CD4-positive, alpha-beta T cell treated with Interleukin-10 for 1 hour (primary cell): ENCODE measurements around the gene STAT5A.
"Not testable (repeated sequence)": the region's sequence is repeated elsewhere in the genome, so short reads cannot be mapped to it uniquely, and the experiment has no call there.

Experiments
- DNase-seq: peaks from one replicate; pipeline ENCODE4 v3.0.0-alpha.2; 2020

STAT5A gene

GRCh38 chr17:42286411-42287221, 1.7 kb upstream of the STAT5A start:
- DNase-seq = no peak

DNA sequence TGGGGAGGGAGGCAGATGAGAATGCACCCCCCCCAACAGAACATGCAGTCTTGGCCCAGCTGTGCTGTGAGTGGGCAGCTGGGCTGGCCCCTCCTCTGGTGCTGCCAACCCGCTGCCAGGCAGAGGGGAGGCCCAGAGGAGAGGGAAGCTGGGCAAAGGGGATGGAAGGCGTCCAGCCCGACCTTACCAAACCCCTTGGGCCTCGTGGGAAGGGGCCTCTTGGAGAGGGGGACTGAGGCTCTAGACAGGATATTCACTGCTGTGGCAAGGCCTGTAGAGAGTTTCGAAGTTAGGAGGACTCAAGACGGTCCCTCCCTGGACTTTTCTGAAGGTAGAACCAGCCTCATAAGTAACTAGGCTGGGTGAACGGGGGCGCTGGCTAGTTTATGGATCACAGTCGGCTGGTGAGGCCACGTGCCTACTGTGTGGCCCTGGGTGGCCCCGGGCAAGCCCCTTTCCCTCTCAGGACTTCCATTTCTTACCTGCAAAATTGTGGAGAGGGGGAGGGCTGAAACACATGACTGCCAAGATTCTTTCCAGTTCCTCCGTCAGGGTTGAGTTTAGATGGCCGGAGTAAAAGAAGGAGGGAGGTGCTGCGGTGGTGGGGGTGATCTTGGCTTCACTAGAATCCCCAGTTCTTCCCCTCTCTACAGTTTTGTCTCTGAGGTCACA, 857 bp upstream of the STAT5A start:
- DNase-seq = peak; percentile 57

- peak; percentile 76 for DNase-seq
Measured at GRCh38 chr17:42288803-42289610, 709 bp downstream of the STAT5A start.

- peak; percentile 44 for DNase-seq
Measured at GRCh38 chr17:42289611-42290181, 1.4 kb downstream of the STAT5A start.

- DNase-seq = no peak
Measured at GRCh38 chr17:42290577-42290976, 2.3 kb downstream of the STAT5A start.

- DNase-seq = no peak
Measured at GRCh38 chr17:42291129-42291528, 2.8 kb downstream of the STAT5A start.

DNA sequence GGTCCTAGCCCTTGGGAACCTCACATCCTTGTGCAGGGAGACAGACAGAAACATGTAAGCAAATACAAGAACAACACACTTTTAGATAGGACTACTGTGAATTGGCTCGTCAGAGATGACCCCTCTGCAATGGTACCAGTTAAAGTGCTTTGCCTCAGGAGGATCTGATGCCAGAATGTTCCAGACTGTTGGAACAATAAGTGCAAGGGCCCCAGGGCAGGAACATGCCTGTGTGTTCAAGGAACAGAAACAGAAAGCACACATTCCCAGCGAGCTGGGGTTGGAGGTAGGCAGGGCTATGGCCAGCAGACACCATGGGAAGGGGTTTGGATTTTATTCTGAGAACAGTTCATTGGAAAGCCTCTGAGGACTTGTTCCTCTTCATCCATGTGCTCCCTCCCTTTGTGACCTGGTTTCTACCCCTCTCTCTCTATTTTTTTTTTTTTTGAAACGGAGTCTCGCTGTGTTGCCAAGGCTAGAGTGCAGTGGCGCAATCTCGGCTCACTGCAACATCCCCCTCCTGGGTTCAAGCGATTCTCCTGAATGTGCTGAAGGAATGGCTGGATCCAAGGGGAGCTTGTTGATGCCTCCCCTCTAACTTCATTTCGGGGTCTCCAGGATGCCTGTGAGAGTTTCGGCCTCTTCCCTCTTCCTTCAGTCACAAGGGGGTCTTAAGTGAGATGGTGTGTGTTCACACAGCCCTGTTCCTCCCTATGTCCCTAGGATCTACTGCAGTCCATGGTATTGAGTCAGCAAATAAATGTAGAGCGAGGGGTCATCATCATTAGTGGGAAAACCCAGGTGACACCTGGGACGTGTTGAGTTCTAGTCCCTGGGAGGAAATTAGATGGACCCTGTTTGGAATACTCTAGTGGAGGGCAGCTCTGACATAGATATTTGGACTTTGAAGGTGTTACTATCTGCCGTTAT, 6.4 kb downstream of the STAT5A start:
- DNase-seq = no peak

DNA sequence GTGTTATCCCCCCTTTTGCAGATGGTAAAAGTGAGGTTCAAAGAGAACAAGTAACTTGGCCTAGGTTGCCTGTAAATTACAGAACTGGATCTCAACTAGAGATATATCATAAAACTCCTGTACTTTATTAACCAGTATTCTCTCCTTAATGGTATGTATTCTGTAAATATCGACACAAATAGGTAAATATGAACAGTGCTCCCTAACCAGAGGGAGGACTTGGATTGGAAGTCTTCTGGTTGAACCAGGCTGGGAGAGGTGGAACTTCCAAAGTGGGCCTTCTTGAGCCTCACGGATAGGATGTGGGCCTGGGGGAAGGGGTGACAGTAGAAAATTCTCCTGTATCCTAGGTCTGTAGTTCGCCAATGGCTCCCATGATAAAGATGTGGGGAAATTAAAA, 7.7 kb downstream of the STAT5A start:
- no peak for DNase-seq

GRCh38 chr17:42297775-42298174, 9.5 kb downstream of the STAT5A start:
- DNase-seq = not testable (repeated sequence)

GRCh38 chr17:42299361-42299760, 11.1 kb downstream of the STAT5A start:
- DNase-seq = not testable (repeated sequence)

DNA sequence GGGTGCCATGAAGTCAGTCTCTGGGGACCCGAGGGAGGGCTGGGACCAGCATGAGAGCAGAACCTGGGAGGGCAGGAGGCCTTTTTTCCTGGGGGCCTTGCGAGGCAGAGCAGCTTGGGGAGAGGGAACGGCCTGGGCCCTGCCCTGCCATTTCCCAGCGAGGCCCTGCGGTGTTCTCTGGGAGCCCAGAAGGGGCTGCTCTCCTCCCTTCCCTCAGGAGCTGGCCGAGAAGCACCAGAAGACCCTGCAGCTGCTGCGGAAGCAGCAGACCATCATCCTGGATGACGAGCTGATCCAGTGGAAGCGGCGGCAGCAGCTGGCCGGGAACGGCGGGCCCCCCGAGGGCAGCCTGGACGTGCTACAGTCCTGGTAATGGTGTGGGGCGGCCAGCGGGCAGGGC, 11.6 kb downstream of the STAT5A start:
- DNase-seq = not testable (repeated sequence)

- no peak for DNase-seq
Measured at GRCh38 chr17:42301022-42301421, 12.7 kb downstream of the STAT5A start.

- DNase-seq = no peak
Measured at GRCh38 chr17:42303694-42304093, 15.4 kb downstream of the STAT5A start.

DNA sequence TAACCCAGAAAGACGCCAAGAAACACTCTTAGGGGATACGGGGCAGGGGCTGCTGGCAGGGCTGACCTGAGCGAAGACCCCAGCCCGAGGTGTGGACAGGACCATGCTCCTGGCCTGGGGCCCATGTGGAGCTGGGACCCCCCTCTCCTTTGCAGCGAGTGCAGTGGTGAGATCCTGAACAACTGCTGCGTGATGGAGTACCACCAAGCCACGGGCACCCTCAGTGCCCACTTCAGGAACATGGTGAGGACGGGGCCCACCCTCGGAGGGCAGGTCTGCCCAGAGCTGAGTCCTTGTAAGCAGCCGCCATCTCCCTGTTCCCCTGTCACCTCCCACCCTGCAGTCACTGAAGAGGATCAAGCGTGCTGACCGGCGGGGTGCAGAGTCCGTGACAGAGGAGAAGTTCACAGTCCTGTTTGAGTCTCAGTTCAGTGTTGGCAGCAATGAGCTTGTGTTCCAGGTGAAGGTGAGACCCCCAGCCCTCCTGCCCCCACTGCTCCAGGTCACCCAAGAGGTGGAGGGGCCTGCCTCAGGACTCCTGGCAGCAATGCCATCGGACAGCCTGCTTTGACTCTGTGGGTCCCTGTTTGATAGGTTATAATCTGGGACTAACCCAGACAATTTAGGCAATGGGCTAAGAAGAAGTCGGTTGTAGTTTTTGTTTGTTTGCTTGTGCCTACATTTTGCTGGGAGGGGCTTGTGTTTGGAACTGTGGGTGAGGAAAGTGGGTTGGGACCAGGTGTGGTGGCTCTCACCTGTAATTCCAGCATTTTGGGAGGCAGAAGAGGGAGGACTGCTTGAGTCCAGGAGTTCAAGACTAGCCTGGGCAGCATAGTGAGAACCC, 16.1 kb downstream of the STAT5A start:
- no peak for DNase-seq

DNA sequence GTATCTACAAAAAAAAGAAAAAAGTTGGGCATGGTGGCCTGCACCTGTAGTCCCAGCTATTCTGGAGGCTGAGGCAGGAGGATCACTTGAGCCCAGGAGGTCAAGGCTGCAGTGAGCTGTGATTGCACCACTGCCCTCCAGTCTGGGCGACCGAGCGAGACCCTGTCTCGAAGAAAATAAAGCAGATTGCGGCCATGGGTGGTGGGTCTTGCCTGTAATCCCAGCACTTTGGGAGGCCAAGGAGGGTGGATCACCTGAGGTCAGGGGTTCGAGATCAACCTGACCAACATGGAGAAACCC, 16.7 kb downstream of the STAT5A start:
- DNase-seq = not testable (repeated sequence)

- no peak for DNase-seq
Measured at GRCh38 chr17:42305543-42306384, 17.5 kb downstream of the STAT5A start.

- no peak for DNase-seq
Measured at GRCh38 chr17:42306385-42306667, 18.0 kb downstream of the STAT5A start.

DNA sequence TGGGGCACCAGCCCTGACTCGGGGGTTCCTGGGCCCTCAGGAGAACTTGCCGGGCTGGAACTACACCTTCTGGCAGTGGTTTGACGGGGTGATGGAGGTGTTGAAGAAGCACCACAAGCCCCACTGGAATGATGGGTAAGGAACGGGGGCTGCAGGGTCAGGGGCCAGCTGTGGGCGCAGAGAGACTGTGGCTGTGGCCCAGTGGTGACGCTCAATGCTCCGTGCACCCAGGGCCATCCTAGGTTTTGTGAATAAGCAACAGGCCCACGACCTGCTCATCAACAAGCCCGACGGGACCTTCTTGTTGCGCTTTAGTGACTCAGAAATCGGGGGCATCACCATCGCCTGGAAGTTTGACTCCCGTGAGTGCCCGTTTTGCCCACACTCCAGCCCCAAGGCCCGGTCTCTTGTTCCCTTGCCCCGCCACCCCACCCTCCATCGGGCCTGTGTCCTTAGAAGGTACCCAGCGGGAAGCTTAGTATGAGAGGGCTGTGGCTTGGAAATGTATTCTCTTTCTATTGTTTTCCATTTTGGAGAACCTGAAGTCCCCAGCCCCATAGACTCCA, 19.1 kb downstream of the STAT5A start:
- DNase-seq = no peak

GRCh38 chr17:42308446-42308845, 20.1 kb downstream of the STAT5A start:
- DNase-seq = no peak

- DNase-seq = no peak
Measured at GRCh38 chr17:42309142-42309541, 20.8 kb downstream of the STAT5A start.
